Measurements from ENCODE around the gene GNPTG. TPM values are rescaled to one million over a fixed set of nuclear protein-coding genes. Genes with fewer than 3 reads are reported as not detected.

Gene GNPTG
- total RNA-seq, 2 donors from 2014 or later: 39.2 to 48.0 TPM

- no peak for ATAC-seq
- Mint-ChIP-seq H3K27ac (no peak overlapping the region), H3K4me1 (peaks cover 7% of the 10 kb centered on the region), H3K4me3 (no peak overlapping the region), H3K36me3 (ENCODE audit: low read depth) (no peaks in the 10 kb centered on the region), H3K27me3 (no peaks in the 10 kb centered on the region)
- DNase-seq: no peak
- no peaks in the 10 kb centered on the region for H3K9me3 ChIP-seq (ENCODE audit: control insufficient read depth, low read length, poor library complexity, severe bottlenecking)
Observed at GRCh38 chr16:1367486-1368174, 15.9 kb downstream of the GNPTG start.

GRCh38 chr16:1371054-1371978, 19.6 kb downstream of the GNPTG start:
- H3K27me3 Mint-ChIP-seq: no peaks in the 10 kb centered on the region
- no peak overlapping the region for H3K4me3 Mint-ChIP-seq
- no peaks in the 10 kb centered on the region for H3K36me3 Mint-ChIP-seq (ENCODE audit: low read depth)
- no peaks in the 10 kb centered on the region for H3K4me1 Mint-ChIP-seq
- DNase-seq: no peak
- ATAC-seq: no peak
- H3K9me3 ChIP-seq (ENCODE audit: control insufficient read depth, low read length, poor library complexity, severe bottlenecking): no peaks in the 10 kb centered on the region
- no peak overlapping the region for H3K27ac Mint-ChIP-seq

GRCh38 chr16:1372292-1372950, 20.7 kb downstream of the GNPTG start:
- no peak overlapping the region for H3K27ac Mint-ChIP-seq
- no peaks in the 10 kb centered on the region for H3K4me1 Mint-ChIP-seq
- H3K36me3 Mint-ChIP-seq (ENCODE audit: low read depth): no peaks in the 10 kb centered on the region
- no peak overlapping the region for H3K4me3 Mint-ChIP-seq
- H3K27me3 Mint-ChIP-seq: no peaks in the 10 kb centered on the region
- H3K9me3 ChIP-seq (ENCODE audit: control insufficient read depth, low read length, poor library complexity, severe bottlenecking): no peaks in the 10 kb centered on the region
- no peak for ATAC-seq
- DNase-seq: no peak

- DNase-seq (no peak), ATAC-seq (no peak)
- no peaks in the 10 kb centered on the region for H3K27me3 Mint-ChIP-seq
- H3K9me3 ChIP-seq (ENCODE audit: control insufficient read depth, low read length, poor library complexity, severe bottlenecking): no peaks in the 10 kb centered on the region
- no peak overlapping the region for H3K27ac Mint-ChIP-seq
- H3K4me1 Mint-ChIP-seq: peaks cover 6% of the 10 kb centered on the region
- H3K36me3 Mint-ChIP-seq (ENCODE audit: low read depth): no peaks in the 10 kb centered on the region
- H3K4me3 Mint-ChIP-seq: no peak overlapping the region
Observed at GRCh38 chr16:1374418-1375297, 22.9 kb downstream of the GNPTG start.

- Mint-ChIP-seq H3K36me3 (ENCODE audit: low read depth) (no peaks in the 10 kb centered on the region), H3K4me3 (no peak overlapping the region), H3K27me3 (no peaks in the 10 kb centered on the region), H3K4me1 (peaks cover 11% of the 10 kb centered on the region), H3K27ac (no peak overlapping the region)
- ATAC-seq (no peak), DNase-seq (no peak)
- H3K9me3 ChIP-seq (ENCODE audit: control insufficient read depth, low read length, poor library complexity, severe bottlenecking): no peaks in the 10 kb centered on the region
Observed at GRCh38 chr16:1375298-1375640, 23.5 kb downstream of the GNPTG start.

GRCh38 chr16:1375741-1376410, 24.1 kb downstream of the GNPTG start:
- DNase-seq (no peak), ATAC-seq (no peak)
- Mint-ChIP-seq H3K27ac (no peak overlapping the region), H3K36me3 (ENCODE audit: low read depth) (no peaks in the 10 kb centered on the region), H3K4me1 (peaks cover 11% of the 10 kb centered on the region), H3K4me3 (no peak overlapping the region), H3K27me3 (no peaks in the 10 kb centered on the region)
- no peaks in the 10 kb centered on the region for H3K9me3 ChIP-seq (ENCODE audit: control insufficient read depth, low read length, poor library complexity, severe bottlenecking)

- Mint-ChIP-seq H3K27ac (peak overlapping the region; percentile 39), H3K4me1 (peaks cover 11% of the 10 kb centered on the region), H3K4me3 (no peak overlapping the region)
Observed at GRCh38 chr16:1377406-1378010, 25.8 kb downstream of the GNPTG start.

GRCh38 chr16:1378087-1378803, 26.5 kb downstream of the GNPTG start:
- Mint-ChIP-seq H3K27me3 (no peaks in the 10 kb centered on the region), H3K4me1 (peaks cover 11% of the 10 kb centered on the region), H3K4me3 (peak overlapping the region; percentile 80), H3K36me3 (ENCODE audit: low read depth) (no peaks in the 10 kb centered on the region), H3K27ac (peak overlapping the region; percentile 72)
- DNase-seq (no peak), ATAC-seq (no peak)
- no peaks in the 10 kb centered on the region for H3K9me3 ChIP-seq (ENCODE audit: control insufficient read depth, low read length, poor library complexity, severe bottlenecking)

More at GRCh38 chr16:1377406-1378010, 25.8 kb downstream of the GNPTG start:
- ATAC-seq (no peak), DNase-seq (no peak)
- H3K36me3 Mint-ChIP-seq (ENCODE audit: low read depth): no peaks in the 10 kb centered on the region
- no peaks in the 10 kb centered on the region for H3K27me3 Mint-ChIP-seq
- H3K9me3 ChIP-seq (ENCODE audit: control insufficient read depth, low read length, poor library complexity, severe bottlenecking): no peaks in the 10 kb centered on the region

GRCh38 chr16:1378804-1379303, 27.1 kb downstream of the GNPTG start:
- Mint-ChIP-seq H3K4me3 (peak overlapping the region; percentile 80), H3K27ac (peak overlapping the region; percentile 72), H3K4me1 (peaks cover 11% of the 10 kb centered on the region), H3K36me3 (ENCODE audit: low read depth) (no peaks in the 10 kb centered on the region), H3K27me3 (no peaks in the 10 kb centered on the region)
- DNase-seq (peak; percentile 48 to 59 (median 56)), ATAC-seq (peak; percentile 85)
- no peaks in the 10 kb centered on the region for H3K9me3 ChIP-seq (ENCODE audit: control insufficient read depth, low read length, poor library complexity, severe bottlenecking)

- Mint-ChIP-seq H3K36me3 (ENCODE audit: low read depth) (no peaks in the 10 kb centered on the region), H3K4me1 (peaks cover 11% of the 10 kb centered on the region), H3K4me3 (peak overlapping the region; percentile 87), H3K27ac (peak overlapping the region; percentile 72), H3K27me3 (no peaks in the 10 kb centered on the region)
- ATAC-seq (peak; percentile 74), DNase-seq (peak; percentile 50 to 65 (median 57))
- no peaks in the 10 kb centered on the region for H3K9me3 ChIP-seq (ENCODE audit: control insufficient read depth, low read length, poor library complexity, severe bottlenecking)
Observed at GRCh38 chr16:1379304-1380076, 27.8 kb downstream of the GNPTG start.

GRCh38 chr16:1380195-1380594, 28.5 kb downstream of the GNPTG start:
- Mint-ChIP-seq H3K27me3 (no peaks in the 10 kb centered on the region), H3K36me3 (ENCODE audit: low read depth) (peaks cover 3% of the 10 kb centered on the region), H3K27ac (peak overlapping the region; percentile 9), H3K4me1 (peaks cover 14% of the 10 kb centered on the region), H3K4me3 (peak overlapping the region; percentile 87)
- DNase-seq (no peak), ATAC-seq (no peak)
- H3K9me3 ChIP-seq (ENCODE audit: control insufficient read depth, low read length, poor library complexity, severe bottlenecking): no peaks in the 10 kb centered on the region
